ENCODE results near the gene ZFYVE26. TPM values are rescaled to one million over a fixed set of nuclear protein-coding genes. Genes with fewer than 3 reads are reported as not detected.

The ZFYVE26 gene
- total RNA-seq, 1 experiment from 2014 or later = 23.2 TPM

GRCh38 chr14:67698179-67698578 is 118.2 kb downstream of the ZFYVE26 start:
- 0 out of 2 replicates have a peak, but pooled peaks cover 7% of the 10 kb centered on the region for H3K4me1 ChIP-seq
- Mint-ChIP-seq H3K36me3 (ENCODE audit: insufficient read depth, unreplicated experiment) (peaks cover 17% of the 10 kb centered on the region), H3K27ac (ENCODE audit: unreplicated experiment) (no peak overlapping the region), H3K27me3 (ENCODE audit: insufficient read depth, unreplicated experiment) (no peaks in the 10 kb centered on the region), H3K9me3 (ENCODE audit: unreplicated experiment) (no peaks in the 10 kb centered on the region), H3K4me3 (ENCODE audit: unreplicated experiment) (no peak overlapping the region), H3K4me1 (ENCODE audit: low read depth, unreplicated experiment) (peaks cover 6% of the 10 kb centered on the region)
- no peak for DNase-seq
- no peak for TF ChIP-seq CTCF (IDR thresholded peaks at IDR 0.05; ENCODE audit: insufficient read depth in 1 of 2, low read depth in 1 of 2, low read length in 1 of 2, severe bottlenecking in 1 of 2, unreplicated experiment in 1 of 2)
- ChIA-PET CTCF (no interaction called here), POLR2A (no interaction called here)
- no peaks in the 10 kb centered on the region for H3K27me3 ChIP-seq (replicated peaks; ENCODE audit: control insufficient read depth, insufficient read depth, low read length)
- H3K9me3 ChIP-seq = no peaks in the 10 kb centered on the region
- no peak overlapping the region for H3K4me3 ChIP-seq (ENCODE audit: low read depth, low read length)
- BruUV-seq (replicated peaks) = no TSS peak
- no peaks in the 10 kb centered on the region for H3K36me3 ChIP-seq (ENCODE audit: control insufficient read depth, insufficient read depth, low read length)
- intact Hi-C loops (cut with micrococcal nuclease; ENCODE audit: unreplicated experiment) = no loop called here

- no peak overlapping the region for H3K27ac Mint-ChIP-seq (ENCODE audit: unreplicated experiment)
- no peak for TF ChIP-seq CTCF (IDR thresholded peaks at IDR 0.05; ENCODE audit: insufficient read depth in 1 of 2, low read depth in 1 of 2, low read length in 1 of 2, severe bottlenecking in 1 of 2, unreplicated experiment in 1 of 2)
- Histone ChIP-seq H3K4me3 (ENCODE audit: low read depth, low read length) (no peak overlapping the region), H3K36me3 (ENCODE audit: control insufficient read depth, insufficient read depth, low read length) (no peaks in the 10 kb centered on the region), H3K9me3 (no peaks in the 10 kb centered on the region), H3K27me3 (replicated peaks; ENCODE audit: control insufficient read depth, insufficient read depth, low read length) (no peaks in the 10 kb centered on the region), H3K4me1 (0 out of 2 replicates have a peak, but pooled peaks cover 7% of the 10 kb centered on the region)
- no peak overlapping the region for H3K4me3 Mint-ChIP-seq (ENCODE audit: unreplicated experiment)
- peaks cover 23% of the 10 kb centered on the region for H3K36me3 Mint-ChIP-seq (ENCODE audit: insufficient read depth, unreplicated experiment)
- H3K4me1 Mint-ChIP-seq (ENCODE audit: low read depth, unreplicated experiment) = peaks cover 6% of the 10 kb centered on the region
- ChIA-PET POLR2A (no interaction called here), CTCF (no interaction called here)
- no peak for DNase-seq
- no TSS peak for BruUV-seq (replicated peaks)
- intact Hi-C loops (cut with micrococcal nuclease; ENCODE audit: unreplicated experiment) = no loop called here
- no peaks in the 10 kb centered on the region for H3K27me3 Mint-ChIP-seq (ENCODE audit: insufficient read depth, unreplicated experiment)
- no peaks in the 10 kb centered on the region for H3K9me3 Mint-ChIP-seq (ENCODE audit: unreplicated experiment)
These were observed 119.4 kb downstream of the ZFYVE26 start for GRCh38 chr14:67697006-67697405.

Other genes starting within 250 kb of the ZFYVE26 start
- 16.9 and 20.4 TPM in 2 replicates for gene PIGH, start 216.3 kb downstream of the ZFYVE26 start, total RNA-seq (2022)
- gene ARG2, start 196.7 kb downstream of the ZFYVE26 start, total RNA-seq (2022) = 22.6 and 22.8 TPM in 2 replicates
- 102 and 117 TPM in 2 replicates for gene VTI1B, start 142.0 kb downstream of the ZFYVE26 start, total RNA-seq (2022)
- 80.2 and 83.1 TPM in 2 replicates for gene RDH11, start 120.8 kb downstream of the ZFYVE26 start, total RNA-seq (2022)
- gene RDH12, start 114.7 kb downstream of the ZFYVE26 start, total RNA-seq (2022) = 0.28 TPM in 1 of 2 replicates, not detected in the other
- gene RAD51B, start 3.2 kb upstream of the ZFYVE26 start, total RNA-seq (2022) = 16.7 and 22.4 TPM in 2 replicates

Measured in Caco-2 (cell line).